ENCODE data around the gene B3GAT1.

GRCh38 chr11:134455516-134455915, 43.5 kb upstream of the B3GAT1 start:
- TF ChIP-seq CTCF (IDR thresholded peaks at IDR 0.05; ENCODE audit: insufficient read depth, low read depth, low read length), result no peak
- no peak for TF ChIP-seq EZH2 (IDR thresholded peaks at IDR 0.05; ENCODE audit: insufficient read depth, low read length)
